Osteoblast (primary cell): ENCODE data around the gene RASA3. TPM values are rescaled to one million over a fixed set of nuclear protein-coding genes. Genes with fewer than 3 reads are reported as not detected.

Source experiments
- DNase-seq: peaks from one replicate; pipeline ENCODE4 v3.0.0; 2011; ENCODE audit warnings: low spot score, mixed read lengths; ENCODE audit not compliant: insufficient read length; ENCODE audit errors: missing footprints
- H2AFZ ChIP-seq: 2 replicates; pipeline ENCODE4 v1.6.0; 2011; ENCODE audit warnings: mild to moderate bottlenecking, low read length
- H3K27ac ChIP-seq: 2 replicates; pipeline ENCODE4 v1.5.1; 2011; ENCODE audit warnings: mild to moderate bottlenecking, low read depth, low read length, moderate library complexity
- H3K27me3 ChIP-seq: 2 replicates; pipeline ENCODE4 v1.6.0; 2012; ENCODE audit warnings: mild to moderate bottlenecking, control low read depth, inconsistent platforms, low read length, moderate library complexity; ENCODE audit not compliant: insufficient read depth
- H3K36me3 ChIP-seq: 2 replicates; pipeline ENCODE4 v1.5.1; 2011; ENCODE audit warnings: mild to moderate bottlenecking, low read length, control low read depth, moderate library complexity; ENCODE audit not compliant: insufficient read depth
- H3K4me1 ChIP-seq: 2 replicates; pipeline ENCODE4 v1.5.1; 2011; ENCODE audit warnings: mild to moderate bottlenecking, low read length, control low read depth, moderate library complexity; ENCODE audit not compliant: insufficient read depth
- H3K4me2 ChIP-seq: 2 replicates; pipeline ENCODE4 v1.6.0; 2011; ENCODE audit warnings: mild to moderate bottlenecking, low read length; ENCODE audit not compliant: insufficient read depth
- H3K4me3 ChIP-seq: fragments of 200-600 bp; sonication (generic); 3 replicates; pipeline ENCODE4 v1.5.1; 2012; ENCODE audit warnings: mild to moderate bottlenecking, low read length, inconsistent platforms; ENCODE audit not compliant: insufficient read depth
- H3K79me2 ChIP-seq: 2 replicates; pipeline ENCODE4 v1.6.0; 2012; ENCODE audit warnings: mild to moderate bottlenecking, low read length, control low read depth, inconsistent platforms; ENCODE audit not compliant: insufficient read depth
- H3K9me3 ChIP-seq: 2 replicates; pipeline ENCODE4 v1.5.1; 2011; ENCODE audit warnings: low read depth, low read length, control low read depth
- H4K20me1 ChIP-seq: 2 replicates; pipeline ENCODE4 v1.6.0; 2012; ENCODE audit warnings: mild to moderate bottlenecking, low read length, control low read depth; ENCODE audit not compliant: insufficient read depth
- CTCF ChIP-seq: IDR thresholded peaks from 2 replicates; pipeline ENCODE4 v1.5.1; 2011; ENCODE audit warnings: mild to moderate bottlenecking, low read depth, low read length, moderate library complexity; ENCODE audit errors: extremely low read depth
- total RNA-seq: library from RNA; depleted of rRNA; stranded (reverse); fragments of >200 nt; gene quantifications from 2 replicates; pipeline ENCODE4 v1.2.3, GENCODE V29; 2012

The RASA3 gene
- total RNA-seq, 1 donor: 41.3 TPM

DNA sequence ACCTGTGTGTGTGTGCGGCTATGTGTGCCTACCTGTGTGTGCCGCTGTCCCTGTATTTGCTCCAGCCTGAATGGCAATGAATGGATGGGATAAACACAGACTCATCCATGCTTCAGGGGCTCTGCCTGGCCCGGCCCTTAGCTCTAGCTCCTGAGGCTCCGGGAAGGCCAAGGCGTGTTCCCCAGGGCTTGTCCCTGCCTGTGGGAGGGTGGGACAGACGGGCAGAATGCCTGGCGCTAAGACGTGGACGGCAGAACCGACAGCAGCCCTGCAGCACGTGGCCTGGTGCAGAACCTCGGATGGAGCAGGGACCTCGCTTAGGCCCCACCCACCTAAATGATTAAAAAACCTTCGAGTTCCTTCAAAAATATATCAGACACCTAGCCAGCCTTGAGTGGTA, 100.8 kb downstream of the RASA3 start:
- no peak for TF ChIP-seq CTCF
- Histone ChIP-seq H3K36me3 (peaks cover 31% of the 10 kb centered on the region), H3K27me3 (no peaks in the 10 kb centered on the region), H3K4me3 (no peak overlapping the region), H3K4me2 (no peak overlapping the region), H4K20me1 (peaks cover 29% of the 10 kb centered on the region), H3K4me1 (peaks cover 34% of the 10 kb centered on the region), H3K79me2 (peaks cover 89% of the 10 kb centered on the region), H3K27ac (peak overlapping the region; percentile 61), H2AFZ (no peak overlapping the region), H3K9me3 (no peaks in the 10 kb centered on the region)
- no peak for DNase-seq

- no peaks in the 10 kb centered on the region for H3K9me3 ChIP-seq
- H2AFZ ChIP-seq: no peak overlapping the region
- H3K4me1 ChIP-seq: peaks cover 34% of the 10 kb centered on the region
- DNase-seq: no peak
- no peak overlapping the region for H3K4me2 ChIP-seq
- no peaks in the 10 kb centered on the region for H3K27me3 ChIP-seq
- H3K27ac ChIP-seq: peak overlapping the region; percentile 61
- no peak for TF ChIP-seq CTCF
- peaks cover 33% of the 10 kb centered on the region for H4K20me1 ChIP-seq
- H3K36me3 ChIP-seq: peaks cover 38% of the 10 kb centered on the region
- H3K79me2 ChIP-seq: peaks cover 90% of the 10 kb centered on the region
- no peak overlapping the region for H3K4me3 ChIP-seq
Measured at GRCh38 chr13:114030666-114031610, 101.5 kb downstream of the RASA3 start.

GRCh38 chr13:114029866-114030625, 102.4 kb downstream of the RASA3 start:
- Histone ChIP-seq H3K4me2 (no peak overlapping the region), H3K27me3 (no peaks in the 10 kb centered on the region), H3K4me3 (no peak overlapping the region), H3K79me2 (peaks cover 90% of the 10 kb centered on the region), H3K36me3 (peaks cover 43% of the 10 kb centered on the region), H3K9me3 (no peaks in the 10 kb centered on the region), H3K4me1 (peaks cover 29% of the 10 kb centered on the region), H4K20me1 (peaks cover 37% of the 10 kb centered on the region), H3K27ac (no peak overlapping the region), H2AFZ (no peak overlapping the region)
- no peak for TF ChIP-seq CTCF
- DNase-seq: no peak

GRCh38 chr13:114027826-114028225, 104.6 kb downstream of the RASA3 start:
- DNase-seq: no peak
- Histone ChIP-seq H3K79me2 (peaks cover 83% of the 10 kb centered on the region), H3K4me2 (peak overlapping the region; percentile 37), H3K9me3 (no peaks in the 10 kb centered on the region), H3K4me3 (no peak overlapping the region), H3K36me3 (peaks cover 54% of the 10 kb centered on the region), H2AFZ (no peak overlapping the region), H3K27ac (peak overlapping the region; percentile 52), H4K20me1 (peaks cover 30% of the 10 kb centered on the region), H3K27me3 (no peaks in the 10 kb centered on the region), H3K4me1 (peaks cover 26% of the 10 kb centered on the region)
- TF ChIP-seq CTCF: no peak
